ENCODE data around the gene IL5. TPM values are rescaled to one million over a fixed set of nuclear protein-coding genes. Genes with fewer than 3 reads are reported as not detected.

The IL5 gene
- total RNA-seq, 1 donor from 2014 or later: not detected

DNA sequence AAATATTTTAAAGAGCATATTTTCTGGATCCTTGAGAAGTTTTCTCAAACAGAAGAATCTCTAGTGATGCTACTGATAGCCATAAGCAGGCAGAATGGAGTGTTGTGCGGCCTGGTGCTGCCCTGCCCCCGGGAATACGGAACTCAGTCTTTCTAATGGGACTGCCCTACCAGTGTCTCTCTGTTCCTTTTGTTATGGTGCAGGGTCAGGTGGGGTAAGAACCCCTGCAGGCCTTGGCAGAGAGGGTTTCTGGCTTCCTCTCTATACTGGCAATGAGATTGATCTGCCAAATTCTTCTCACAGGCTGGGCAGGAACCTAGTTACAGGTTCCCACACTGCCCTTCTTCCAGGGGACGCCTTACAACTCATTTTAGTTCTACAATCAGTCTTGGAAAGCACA is 2.6 kb downstream of the IL5 start:
- Histone ChIP-seq H3K27me3 (ENCODE audit: low read depth) (no peaks in the 10 kb centered on the region), H3K4me1 (no peaks in the 10 kb centered on the region), H3K4me3 (no peak overlapping the region), H3K9me3 (no peaks in the 10 kb centered on the region), H3K27ac (no peak overlapping the region), H3K36me3 (no peaks in the 10 kb centered on the region)
- ATAC-seq: no peak
- intact Hi-C loops (cut with DNase I): no loop called here
- TF ChIP-seq, protein P1, sequence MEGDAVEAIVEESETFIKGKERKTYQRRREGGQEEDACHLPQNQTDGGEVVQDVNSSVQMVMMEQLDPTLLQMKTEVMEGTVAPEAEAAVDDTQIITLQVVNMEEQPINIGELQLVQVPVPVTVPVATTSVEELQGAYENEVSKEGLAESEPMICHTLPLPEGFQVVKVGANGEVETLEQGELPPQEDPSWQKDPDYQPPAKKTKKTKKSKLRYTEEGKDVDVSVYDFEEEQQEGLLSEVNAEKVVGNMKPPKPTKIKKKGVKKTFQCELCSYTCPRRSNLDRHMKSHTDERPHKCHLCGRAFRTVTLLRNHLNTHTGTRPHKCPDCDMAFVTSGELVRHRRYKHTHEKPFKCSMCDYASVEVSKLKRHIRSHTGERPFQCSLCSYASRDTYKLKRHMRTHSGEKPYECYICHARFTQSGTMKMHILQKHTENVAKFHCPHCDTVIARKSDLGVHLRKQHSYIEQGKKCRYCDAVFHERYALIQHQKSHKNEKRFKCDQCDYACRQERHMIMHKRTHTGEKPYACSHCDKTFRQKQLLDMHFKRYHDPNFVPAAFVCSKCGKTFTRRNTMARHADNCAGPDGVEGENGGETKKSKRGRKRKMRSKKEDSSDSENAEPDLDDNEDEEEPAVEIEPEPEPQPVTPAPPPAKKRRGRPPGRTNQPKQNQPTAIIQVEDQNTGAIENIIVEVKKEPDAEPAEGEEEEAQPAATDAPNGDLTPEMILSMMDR (IDR thresholded peaks at IDR 0.05): no peak
- DNase-seq: no peak

DNA sequence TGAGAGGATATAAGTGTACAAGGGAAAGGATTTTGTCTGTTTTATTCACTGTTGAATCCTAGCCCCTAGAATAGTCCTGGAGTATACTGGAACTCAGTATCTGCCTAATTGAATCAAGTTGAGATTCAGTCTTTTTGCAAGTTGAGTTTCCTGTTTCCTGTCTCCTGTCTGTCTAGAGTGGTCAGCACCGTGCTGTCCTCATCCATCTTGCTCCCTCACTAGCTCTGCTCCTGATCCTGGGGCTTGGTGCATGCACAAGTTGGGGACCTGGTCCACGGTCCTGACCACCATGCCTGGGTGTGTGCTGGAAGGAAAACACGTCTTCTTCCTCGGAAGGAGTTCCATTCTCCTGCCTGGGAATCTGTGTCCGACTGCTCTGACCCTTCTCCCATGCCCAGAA is 3.2 kb downstream of the IL5 start:
- no peak for DNase-seq
- H3K9me3 ChIP-seq: no peaks in the 10 kb centered on the region
- H3K4me3 ChIP-seq: no peak overlapping the region
- no peaks in the 10 kb centered on the region for H3K36me3 ChIP-seq
- H3K27ac ChIP-seq: no peak overlapping the region
- intact Hi-C loops (cut with DNase I): no loop called here
- no peaks in the 10 kb centered on the region for H3K4me1 ChIP-seq
- no peak for ATAC-seq
- TF ChIP-seq, protein P1 (IDR thresholded peaks at IDR 0.05): no peak
- no peaks in the 10 kb centered on the region for H3K27me3 ChIP-seq (ENCODE audit: low read depth)

DNA sequence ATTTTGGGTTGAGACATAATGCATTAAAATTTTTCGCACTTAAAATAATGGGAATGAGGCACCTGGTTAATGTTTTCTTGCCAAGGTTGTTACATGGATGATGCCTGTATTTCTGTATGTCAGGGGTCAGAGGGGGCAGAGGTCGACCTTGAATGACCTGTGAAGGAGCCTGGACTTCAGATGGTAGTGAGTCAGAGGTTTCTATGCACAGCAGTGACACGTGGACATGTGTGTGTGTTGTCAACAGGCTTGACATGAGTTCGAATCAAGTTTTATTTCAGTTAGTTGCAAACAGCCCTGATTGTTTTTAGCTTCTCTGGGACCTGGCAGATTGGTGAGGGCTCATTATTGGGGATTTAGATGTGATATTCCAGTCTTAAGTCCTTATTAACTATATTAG is 3.6 kb downstream of the IL5 start:
- H3K9me3 ChIP-seq: no peaks in the 10 kb centered on the region
- DNase-seq: no peak
- no peak for ATAC-seq
- intact Hi-C loops (cut with DNase I): no loop called here
- H3K4me1 ChIP-seq: no peaks in the 10 kb centered on the region
- H3K27ac ChIP-seq: no peak overlapping the region
- H3K27me3 ChIP-seq (ENCODE audit: low read depth): no peaks in the 10 kb centered on the region
- TF ChIP-seq, protein P1 (IDR thresholded peaks at IDR 0.05): no peak
- H3K36me3 ChIP-seq: no peaks in the 10 kb centered on the region
- no peak overlapping the region for H3K4me3 ChIP-seq

DNA sequence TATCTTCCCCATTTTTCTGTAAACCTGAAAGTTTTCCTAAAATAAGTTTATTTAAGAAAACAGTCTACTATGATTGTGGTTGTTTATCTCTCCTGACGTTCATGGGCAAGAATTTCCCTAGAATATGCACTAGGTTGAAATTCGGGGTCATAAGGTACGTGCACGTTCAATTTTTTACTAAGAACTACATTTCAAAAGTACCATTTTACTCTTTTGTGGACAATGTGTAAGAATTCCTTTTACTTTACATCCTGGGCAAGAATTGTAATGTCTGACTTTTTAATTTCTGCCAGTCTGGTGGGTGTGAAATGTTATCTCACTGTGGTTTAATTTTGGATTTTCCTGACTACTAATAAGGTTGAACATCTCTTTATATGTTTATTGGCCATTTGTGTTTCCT is 12.4 kb downstream of the IL5 start:
- intact Hi-C loops (cut with DNase I): no loop called here
- TF ChIP-seq, protein P1 (IDR thresholded peaks at IDR 0.05): no peak
- no peak for DNase-seq
- Histone ChIP-seq H3K27me3 (ENCODE audit: low read depth) (no peaks in the 10 kb centered on the region), H3K27ac (no peak overlapping the region), H3K4me3 (no peak overlapping the region), H3K9me3 (no peaks in the 10 kb centered on the region), H3K36me3 (no peaks in the 10 kb centered on the region), H3K4me1 (no peaks in the 10 kb centered on the region)
- ATAC-seq: no peak

DNA sequence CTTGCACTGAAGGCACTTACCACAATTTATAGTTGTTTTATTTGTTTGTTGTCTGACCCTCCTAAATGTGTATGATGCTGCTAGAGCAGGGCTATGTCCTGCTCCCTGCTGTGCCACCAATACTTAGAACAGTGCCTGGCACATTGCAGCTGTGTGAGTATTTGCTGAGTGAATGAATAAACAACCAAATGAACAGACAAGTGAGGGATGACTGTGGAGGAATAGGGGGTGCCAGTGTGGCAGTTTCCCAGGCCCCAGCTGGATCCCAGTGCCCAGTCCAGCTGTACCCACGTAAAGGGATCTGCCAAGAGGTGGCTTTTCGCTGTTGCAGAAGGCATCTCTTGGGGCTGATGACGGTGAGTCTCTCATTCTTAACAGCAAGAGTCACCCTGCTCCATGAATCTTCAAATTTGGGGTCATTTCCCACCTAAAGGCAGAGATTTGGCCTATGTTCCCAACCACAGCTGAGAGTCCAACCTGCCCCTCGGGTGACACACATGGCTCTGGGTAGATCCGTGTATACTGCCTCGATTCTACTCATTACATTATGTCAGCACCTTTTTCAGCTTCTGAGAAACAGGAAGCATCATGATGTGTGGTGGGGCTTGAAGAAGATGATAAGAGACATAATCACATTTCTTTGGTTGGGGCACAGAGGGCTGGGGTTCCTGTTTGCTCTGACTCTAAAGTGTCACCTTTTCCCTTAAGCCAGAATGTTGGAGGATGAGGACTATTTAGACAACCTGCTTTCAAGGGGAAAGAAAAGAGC is 14.3 kb downstream of the IL5 start:
- H3K9me3 ChIP-seq: no peaks in the 10 kb centered on the region
- intact Hi-C loops (cut with DNase I): no loop called here
- TF ChIP-seq, protein P1 (IDR thresholded peaks at IDR 0.05): no peak
- no peak overlapping the region for H3K27ac ChIP-seq
- DNase-seq: no peak
- no peaks in the 10 kb centered on the region for H3K4me1 ChIP-seq
- no peak overlapping the region for H3K4me3 ChIP-seq
- H3K27me3 ChIP-seq (ENCODE audit: low read depth): no peaks in the 10 kb centered on the region
- H3K36me3 ChIP-seq: no peaks in the 10 kb centered on the region
- ATAC-seq: no peak

All from lower lobe of right lung (tissue), 2 donors.